IMR-90 (cell line): Measurements from ENCODE around the gene UBA1. TPM values are rescaled to one million over a fixed set of nuclear protein-coding genes. Genes with fewer than 3 reads are reported as not detected.

Experiments used
- ATAC-seq: fragments of 200-7000 bp; cut with Tn5 transposase; 2 replicates; pipeline ENCODE4 v1.9.1; 2020; ENCODE audit warnings: low read depth, mild to moderate bottlenecking, moderate library complexity
- BruUV-seq: library from RNA; stranded (reverse); fragments of 400-500 nt; replicated peaks from 2 replicates; lab custom pipeline; 2021; lab: Mats Ljungman, UMichigan
- CTCF ChIA-PET: fragments of 300-600 bp; formaldehyde crosslinking; extraction: SDS; loops from one replicate; lab custom pipeline; 2021; ENCODE audit warnings: antibody characterized with exemption; lab: Yijun Ruan, JAX
- POLR2A ChIA-PET: fragments of 300-600 bp; sonication (Branson Sonifier 250); formaldehyde crosslinking; loops from one replicate; lab custom pipeline; 2022; ENCODE audit warnings: antibody characterized with exemption; ENCODE audit not compliant: unreplicated experiment; lab: Charles Lee
- DNase-seq: peaks from one replicate; pipeline ENCODE4 v3.0.0; 2013
- H2AFZ ChIP-seq: replicated peaks from 2 replicates; pipeline ENCODE3; 2013; ENCODE audit warnings: low read length, mild to moderate bottlenecking; ENCODE audit not compliant: poor library complexity
- H2AK5ac ChIP-seq: 2 replicates; pipeline ENCODE4 v1.6.1; 2013; ENCODE audit warnings: low read depth, low read length, inconsistent platforms
- H2AK9ac ChIP-seq: replicated peaks from 2 replicates; pipeline ENCODE3; 2013; ENCODE audit warnings: mild to moderate bottlenecking, low read depth, low read length, moderate library complexity; ENCODE audit not compliant: poor library complexity
- H2BK120ac ChIP-seq: 2 replicates; pipeline ENCODE4 v1.6.1; 2013; ENCODE audit warnings: low read depth, low read length, inconsistent platforms
- H2BK15ac ChIP-seq: 3 replicates; pipeline ENCODE4 v1.6.1; 2013; ENCODE audit warnings: low read depth, low read length, inconsistent platforms
- H2BK20ac ChIP-seq: 2 replicates; pipeline ENCODE4 v1.6.1; 2013; ENCODE audit warnings: low read depth, mild to moderate bottlenecking, inconsistent platforms, low read length, moderate library complexity
- H2BK5ac ChIP-seq: 2 replicates; pipeline ENCODE4 v1.6.1; 2013; ENCODE audit warnings: mild to moderate bottlenecking, low read depth, low read length, inconsistent platforms; ENCODE audit not compliant: poor library complexity, severe bottlenecking
- H3K14ac ChIP-seq: replicated peaks from 2 replicates; pipeline ENCODE4 v1.6.1; 2013; ENCODE audit warnings: low read depth, low read length, inconsistent platforms
- H3K18ac ChIP-seq: 2 replicates; pipeline ENCODE4 v1.6.1; 2013; ENCODE audit warnings: low read depth, low read length, control low read depth
- H3K23ac ChIP-seq: 2 replicates; pipeline ENCODE4 v1.6.1; 2013; ENCODE audit warnings: low read depth, low read length, inconsistent platforms
- H3K27ac ChIP-seq: 2 replicates; pipeline ENCODE4 v1.5.1; 2013; ENCODE audit warnings: mild to moderate bottlenecking, control low read depth, low read length; ENCODE audit not compliant: insufficient read depth
- H3K27me3 ChIP-seq: 2 replicates; pipeline ENCODE4 v1.6.1; 2013; ENCODE audit warnings: low read length; ENCODE audit not compliant: control insufficient read depth, insufficient read depth
- H3K36me3 ChIP-seq: 2 replicates; pipeline ENCODE4 v1.6.1; 2013; ENCODE audit warnings: low read length, mixed read lengths; ENCODE audit not compliant: control insufficient read depth, insufficient read depth
- H3K4ac ChIP-seq: 2 replicates; pipeline ENCODE4 v1.6.1; 2013; ENCODE audit warnings: low read depth, low read length, inconsistent platforms
- H3K4me1 ChIP-seq: 2 replicates; pipeline ENCODE4 v1.6.1; 2013; ENCODE audit warnings: low read length, mixed read lengths; ENCODE audit not compliant: control insufficient read depth, insufficient read depth
- H3K4me2 ChIP-seq: 2 replicates; pipeline ENCODE4 v1.6.1; 2013; ENCODE audit warnings: low read depth, mild to moderate bottlenecking, control low read depth, low read length, moderate library complexity
- H3K4me3 ChIP-seq: 2 replicates; pipeline ENCODE4 v1.5.1; 2013; ENCODE audit warnings: low read depth, mild to moderate bottlenecking, control low read depth, low read length, moderate library complexity; ENCODE audit not compliant: insufficient read depth
- H3K56ac ChIP-seq: 2 replicates; pipeline ENCODE4 v1.6.1; 2013; ENCODE audit warnings: low read length, inconsistent platforms; ENCODE audit not compliant: insufficient read depth; ENCODE audit errors: extremely low read depth
- H3K79me1 ChIP-seq, 2 experiments: 2 replicates each; pipeline ENCODE4 v1.6.1; 2013; ENCODE audit warnings: low read length in 2 of 2, inconsistent platforms in 1 of 2, low read depth in 1 of 2
- H3K9ac ChIP-seq: 2 replicates; pipeline ENCODE4 v1.6.1; 2013; ENCODE audit warnings: low read depth, low read length, control low read depth
- H3K9me1 ChIP-seq: 2 replicates; pipeline ENCODE4 v1.6.1; 2013; ENCODE audit warnings: low read length, inconsistent platforms; ENCODE audit not compliant: insufficient read depth
- H3K9me3 ChIP-seq: 2 replicates; pipeline ENCODE4 v1.6.1; 2013; ENCODE audit warnings: low read length; ENCODE audit not compliant: control insufficient read depth, insufficient read depth
- H4K20me1 ChIP-seq: 2 replicates; pipeline ENCODE4 v1.6.1; 2013; ENCODE audit warnings: low read length, inconsistent platforms; ENCODE audit not compliant: insufficient read depth
- H4K5ac ChIP-seq: 2 replicates; pipeline ENCODE4 v1.6.1; 2013; ENCODE audit warnings: mild to moderate bottlenecking, low read depth, low read length, control low read depth
- H4K8ac ChIP-seq, 2 experiments: 2 replicates each; pipeline ENCODE4 v1.6.1; 2013; ENCODE audit warnings: low read depth in 2 of 2, low read length in 2 of 2, control low read depth in 1 of 2, inconsistent platforms in 1 of 2
- H4K91ac ChIP-seq: 2 replicates; pipeline ENCODE4 v1.6.1; 2013; ENCODE audit warnings: low read depth, low read length, inconsistent platforms; ENCODE audit not compliant: insufficient read depth
- BHLHE40 ChIP-seq: fragments of 150-350 bp; IDR thresholded peaks from 2 replicates; pipeline ENCODE4 v1.6.1; 2016; ENCODE audit warnings: mild to moderate bottlenecking, low read depth, low read length
- CHD1 ChIP-seq: IDR thresholded peaks from 2 replicates; pipeline ENCODE4 v1.6.1; 2012; ENCODE audit warnings: low read depth, low read length, improper control_type of control experiment
- CTCF ChIP-seq: conservative IDR thresholded peaks from 2 replicates; pipeline ENCODE4 v1.5.1; 2012; ENCODE audit warnings: mild to moderate bottlenecking, low read depth, low read length, improper control_type of control experiment
- ELK1 ChIP-seq: fragments of 150-350 bp; IDR thresholded peaks from 2 replicates; pipeline ENCODE4 v1.6.1; 2016; ENCODE audit warnings: low read depth, mild to moderate bottlenecking, low read length, moderate library complexity, borderline replicate concordance
- MAFK ChIP-seq: IDR thresholded peaks from 2 replicates; pipeline ENCODE4 v1.6.1; 2012; ENCODE audit warnings: low read depth, low read length, improper control_type of control experiment
- RAD21 ChIP-seq: IDR thresholded peaks from 2 replicates; pipeline ENCODE4 v1.6.1; 2012; ENCODE audit warnings: low read length, improper control_type of control experiment
- RCOR1 ChIP-seq: IDR thresholded peaks from 2 replicates; pipeline ENCODE4 v1.6.1; 2012; ENCODE audit warnings: mild to moderate bottlenecking, low read length, improper control_type of control experiment; ENCODE audit not compliant: insufficient replicate concordance
- SMC3 ChIP-seq: fragments of 150-350 bp; IDR thresholded peaks from 2 replicates; pipeline ENCODE4 v1.6.1; 2016; ENCODE audit warnings: low read depth, mild to moderate bottlenecking, antibody characterized with exemption, low read length, moderate library complexity
- WGBS, 2 experiments: methylation state at CpG; one replicate each; pipeline versions ENCODE4 v1.1.5 to v1.1.7; 2013; ENCODE audit warnings: missing lambda C conversion rate in 2 of 2; ENCODE audit not compliant: insufficient read length in 1 of 2; ENCODE audit errors: extremely low coverage in 2 of 2; 5-methylcytosine and 5-hydroxymethylcytosine counted together
- dilution Hi-C: fragments of 300-500 bp; cut with HindIII; formaldehyde crosslinking; loops from one replicate; pipeline ENCODE4 v1.14.3; 2018; ENCODE audit warnings: low sequenced_read_pairs; ENCODE audit not compliant: unreplicated experiment
- in situ Hi-C: fragments of 300-500 bp; cut with MboI; formaldehyde crosslinking; loops from 3 replicates; pipeline ENCODE4 v1.14.3; 2019; ENCODE audit warnings: low sequenced_read_pairs, inconsistent platforms, mixed read lengths
- intact Hi-C: fragments of 100-400 bp; cut with micrococcal nuclease; formaldehyde crosslinking; loops from 2 replicates; pipeline ENCODE4 v1.10.0; 2022
- polyA plus RNA-seq, 3 experiments: library from polyadenylated mRNA; depleted of rRNA; stranded (reverse); fragments of >200 nt; gene quantifications; 2 replicates each; pipeline ENCODE4 v1.2.3, GENCODE V29; 2012; ENCODE audit warnings: low replicate concordance in 1 of 3
- total RNA-seq: library from RNA; depleted of rRNA; stranded (reverse); fragments of >200 nt; gene quantifications from 2 replicates; pipeline ENCODE4 v1.2.3, GENCODE V29; 2012

The UBA1 gene
- total and polyA plus RNA-seq, 2 of the 4 experiments (the other 2 are of a cell fraction): 299 to 343 TPM

- Histone ChIP-seq H2BK20ac (no peak overlapping the region), H3K14ac (no peak overlapping the region), H3K4me3 (no peak overlapping the region), H2BK15ac (no peak overlapping the region), H2BK120ac (no peak overlapping the region), H2AK5ac (no peak overlapping the region), H3K9me1 (peaks cover 24% of the 10 kb centered on the region), H3K27me3 (peaks cover 3% of the 10 kb centered on the region; the same call in 1 of the 2 replicates), H2AK9ac (no peak overlapping the region), H3K4ac (no peak overlapping the region), H3K9me3 (no peaks in the 10 kb centered on the region), H4K91ac (no peak overlapping the region), H2AFZ (no peak overlapping the region), H3K56ac (no peak overlapping the region), H3K36me3 (peaks cover 40% of the 10 kb centered on the region), H3K9ac (no peak overlapping the region), H3K27ac (no peak overlapping the region), H3K18ac (no peak overlapping the region), H3K79me1 (peaks cover 0 to 29% of the 10 kb centered on the region in 2 experiments; a peak in 2 of 4 replicates), H3K4me1 (peaks cover 6% of the 10 kb centered on the region; the same call in 1 of the 2 replicates), H4K20me1 (peaks cover 65% of the 10 kb centered on the region), H4K8ac (no peak overlapping the region), H3K23ac (no peak overlapping the region), H4K5ac (no peak overlapping the region), H2BK5ac (no peak overlapping the region), H3K4me2 (no peak overlapping the region)
- BruUV-seq: no TSS peak
- TF ChIP-seq SMC3 (no peak), CTCF (no peak), RCOR1 (no peak), CHD1 (no peak), BHLHE40 (no peak), MAFK (no peak), RAD21 (no peak), ELK1 (no peak)
- DNase-seq (no peak), ATAC-seq (no peak)
- dilution Hi-C loops (no loop called here), in situ Hi-C loops (loop anchor here (25.0 kb wide), 1 partner anchor 416 kb away; the partner anchor contains the start of gene CFP), intact Hi-C loops (no loop called here)
- WGBS, 2 experiments: no CpG with 5 or more reads among the region's 4 CpGs
- CTCF ChIA-PET: no interaction called here
- POLR2A ChIA-PET: no interaction called here
Observed at GRCh38 chrX:47221756-47222155, 28.1 kb downstream of the UBA1 start.
